Skeletal muscle satellite cell (primary cell): ENCODE results near the gene ASB16.

ENCODE experiments used
- H3K27me3 ChIP-seq: 2 replicates; pipeline ENCODE4 v1.7.0; 2013; ENCODE audit warnings: low read length; ENCODE audit not compliant: control insufficient read depth, insufficient read depth
- H3K36me3 ChIP-seq: 2 replicates; pipeline ENCODE4 v1.7.0; 2013; ENCODE audit warnings: mild to moderate bottlenecking, control low read depth, low read length; ENCODE audit not compliant: insufficient read depth
- H3K4me1 ChIP-seq: 2 replicates; pipeline ENCODE4 v1.7.0; 2013; ENCODE audit warnings: low read length; ENCODE audit not compliant: control insufficient read depth, insufficient read depth
- H3K4me2 ChIP-seq: 2 replicates; pipeline ENCODE4 v1.7.0; 2013; ENCODE audit warnings: mild to moderate bottlenecking, low read length
- H3K4me3 ChIP-seq: 2 replicates; pipeline ENCODE4 v1.7.0; 2013; ENCODE audit warnings: low read length
- H3K9ac ChIP-seq: 2 replicates; pipeline ENCODE4 v1.7.0; 2013; ENCODE audit warnings: mild to moderate bottlenecking, low read depth, low read length, moderate library complexity
- H3K9me3 ChIP-seq: replicated peaks from 2 replicates; pipeline ENCODE4 v1.7.0; 2013; ENCODE audit warnings: mild to moderate bottlenecking, control low read depth, low read length

ASB16 gene

DNA sequence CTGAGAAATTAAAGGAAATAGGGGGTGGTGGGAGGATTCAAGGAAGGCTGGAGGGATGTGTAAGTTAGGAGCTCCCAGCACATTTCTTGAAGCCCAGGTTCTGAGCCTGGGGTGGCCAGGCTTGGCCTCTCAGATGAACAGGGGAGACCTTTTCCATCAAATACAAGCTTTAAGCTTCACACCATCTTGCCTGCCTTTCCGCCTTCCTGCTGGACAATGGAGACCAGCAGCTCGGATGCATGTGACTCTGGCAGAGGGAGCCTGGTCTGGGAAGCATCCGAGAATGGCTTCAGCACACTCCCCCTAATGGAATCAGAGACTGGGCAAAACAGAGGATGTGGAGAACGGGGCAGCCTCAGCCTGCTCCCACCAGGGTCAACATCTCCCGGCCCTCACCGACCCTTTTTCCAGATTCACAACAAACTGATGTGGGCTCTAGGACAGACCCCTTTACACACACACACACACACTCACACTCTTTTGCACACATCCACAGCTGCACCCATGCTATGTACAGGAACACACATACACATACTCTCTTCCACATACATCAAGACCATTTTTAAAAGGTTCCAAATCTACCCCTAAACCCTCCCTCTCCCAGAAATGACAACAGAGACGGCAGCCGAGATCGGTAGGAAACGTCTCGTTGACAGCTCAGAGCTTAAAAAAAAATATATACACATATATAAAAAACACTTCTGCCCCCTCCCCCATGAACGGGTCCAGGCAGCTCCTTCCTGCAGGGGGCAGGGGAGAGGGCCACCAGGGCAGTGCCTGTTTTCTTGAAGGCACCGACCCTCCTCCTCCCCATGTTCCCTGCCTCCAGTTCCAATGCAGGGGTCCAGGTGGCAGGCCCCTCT lies 35.7 kb downstream of the ASB16 start:
- Histone ChIP-seq H3K4me2 (no peak overlapping the region), H3K9me3 (no peaks in the 10 kb centered on the region), H3K36me3 (peaks cover 46% of the 10 kb centered on the region), H3K4me1 (peaks cover 59% of the 10 kb centered on the region), H3K4me3 (no peak overlapping the region), H3K27me3 (no peaks in the 10 kb centered on the region), H3K9ac (no peak overlapping the region)

DNA sequence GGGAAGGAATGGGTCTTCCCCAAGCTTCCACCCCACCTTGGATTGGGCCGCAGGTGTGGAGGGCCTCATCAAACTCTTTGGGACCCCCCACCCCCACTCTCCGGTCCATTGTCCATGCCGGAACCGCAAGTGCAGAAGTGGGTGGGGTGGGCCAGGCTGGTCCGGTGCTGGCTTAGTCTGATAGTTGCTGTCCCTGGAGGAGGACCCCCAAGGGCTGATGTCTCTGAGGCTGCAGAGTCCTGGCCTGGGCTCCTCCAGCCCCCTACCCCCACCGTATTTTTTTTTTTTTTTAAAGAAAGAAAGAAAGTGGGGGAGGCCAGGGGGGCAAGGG lies 36.3 kb downstream of the ASB16 start:
- H3K9me3 ChIP-seq = no peaks in the 10 kb centered on the region
- H3K27me3 ChIP-seq = no peaks in the 10 kb centered on the region
- H3K36me3 ChIP-seq = peaks cover 52% of the 10 kb centered on the region
- no peak overlapping the region for H3K4me3 ChIP-seq
- peaks cover 60% of the 10 kb centered on the region for H3K4me1 ChIP-seq
- no peak overlapping the region for H3K4me2 ChIP-seq
- no peak overlapping the region for H3K9ac ChIP-seq

DNA sequence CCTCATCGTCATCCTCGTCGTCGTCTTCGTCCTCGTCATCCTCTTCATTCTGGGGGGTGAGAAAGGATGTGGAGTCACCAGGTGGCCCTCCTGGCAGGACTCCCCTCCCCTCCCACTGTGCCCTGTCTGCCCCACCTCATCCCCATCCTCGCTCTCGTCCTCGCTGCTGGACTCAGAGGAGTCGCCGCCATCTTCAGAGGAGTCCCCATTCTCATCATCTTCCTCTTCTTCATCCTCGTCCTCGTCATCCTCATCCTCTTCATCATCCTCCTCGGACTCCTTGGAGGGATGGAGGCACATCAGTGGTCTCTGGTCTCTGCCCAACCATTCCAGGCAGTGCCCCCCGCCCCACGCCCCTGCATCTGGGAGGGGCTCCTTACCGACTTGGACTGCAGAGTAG lies 36.8 kb downstream of the ASB16 start:
- no peaks in the 10 kb centered on the region for H3K9me3 ChIP-seq
- no peak overlapping the region for H3K9ac ChIP-seq
- peaks cover 60% of the 10 kb centered on the region for H3K4me1 ChIP-seq
- no peaks in the 10 kb centered on the region for H3K27me3 ChIP-seq
- H3K4me3 ChIP-seq = no peak overlapping the region
- H3K36me3 ChIP-seq = peaks cover 52% of the 10 kb centered on the region
- H3K4me2 ChIP-seq = no peak overlapping the region

DNA sequence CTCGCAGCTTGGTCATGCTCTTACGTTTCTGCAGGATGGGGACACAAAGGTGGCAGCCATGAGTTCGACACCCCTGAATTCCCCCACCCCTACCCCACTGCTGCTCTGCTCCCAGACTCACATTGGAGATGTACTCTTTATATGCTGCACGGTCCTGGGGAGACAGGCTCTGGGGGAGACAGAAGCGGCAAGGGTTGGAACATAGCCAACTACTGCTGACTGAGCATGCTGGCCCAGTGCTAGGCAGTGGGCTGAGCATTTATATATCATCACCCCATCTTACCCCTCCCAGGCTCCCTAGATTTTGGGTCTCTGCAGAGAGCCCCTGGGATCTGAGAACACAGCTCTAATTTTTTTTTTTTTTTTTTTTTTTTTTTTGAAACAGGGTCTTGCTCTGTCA lies 37.2 kb downstream of the ASB16 start:
- H3K9ac ChIP-seq = no peak overlapping the region
- H3K27me3 ChIP-seq = no peaks in the 10 kb centered on the region
- no peak overlapping the region for H3K4me3 ChIP-seq
- H3K9me3 ChIP-seq = no peaks in the 10 kb centered on the region
- H3K36me3 ChIP-seq = peaks cover 52% of the 10 kb centered on the region
- no peak overlapping the region for H3K4me2 ChIP-seq
- peaks cover 56% of the 10 kb centered on the region for H3K4me1 ChIP-seq

DNA sequence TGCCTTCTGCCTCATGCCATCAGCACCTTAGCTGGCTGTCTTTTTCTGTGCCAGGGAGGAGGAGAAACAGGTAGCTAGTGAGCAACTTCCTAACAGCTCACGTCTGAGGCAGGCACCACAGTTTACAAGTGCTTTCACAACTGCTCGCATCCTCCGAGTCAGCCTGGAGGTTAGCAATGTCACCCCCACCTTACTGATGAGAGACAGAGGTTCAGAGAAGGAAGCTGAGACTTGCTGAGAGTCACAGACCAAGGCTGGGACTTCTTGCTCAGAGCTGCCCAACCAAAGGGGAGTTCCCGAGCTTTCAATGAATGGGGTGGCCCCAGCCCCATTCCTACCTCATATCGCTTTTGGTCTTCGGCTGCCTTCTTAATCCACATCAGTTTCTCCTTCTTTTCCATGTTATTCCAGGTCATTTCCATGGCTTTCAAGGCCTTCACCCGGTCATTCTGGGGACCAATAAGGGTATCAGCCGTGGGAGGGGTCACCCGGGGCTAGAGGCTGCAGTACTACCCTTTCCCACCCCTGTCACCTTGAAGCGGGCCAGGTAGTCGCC lies 39.4 kb downstream of the ASB16 start:
- Histone ChIP-seq H3K9ac (peak overlapping the region; percentile 43), H3K4me1 (peaks cover 37% of the 10 kb centered on the region), H3K4me3 (no peak overlapping the region), H3K36me3 (peaks cover 71% of the 10 kb centered on the region), H3K9me3 (no peaks in the 10 kb centered on the region), H3K4me2 (peak overlapping the region; percentile 53), H3K27me3 (no peaks in the 10 kb centered on the region)

DNA sequence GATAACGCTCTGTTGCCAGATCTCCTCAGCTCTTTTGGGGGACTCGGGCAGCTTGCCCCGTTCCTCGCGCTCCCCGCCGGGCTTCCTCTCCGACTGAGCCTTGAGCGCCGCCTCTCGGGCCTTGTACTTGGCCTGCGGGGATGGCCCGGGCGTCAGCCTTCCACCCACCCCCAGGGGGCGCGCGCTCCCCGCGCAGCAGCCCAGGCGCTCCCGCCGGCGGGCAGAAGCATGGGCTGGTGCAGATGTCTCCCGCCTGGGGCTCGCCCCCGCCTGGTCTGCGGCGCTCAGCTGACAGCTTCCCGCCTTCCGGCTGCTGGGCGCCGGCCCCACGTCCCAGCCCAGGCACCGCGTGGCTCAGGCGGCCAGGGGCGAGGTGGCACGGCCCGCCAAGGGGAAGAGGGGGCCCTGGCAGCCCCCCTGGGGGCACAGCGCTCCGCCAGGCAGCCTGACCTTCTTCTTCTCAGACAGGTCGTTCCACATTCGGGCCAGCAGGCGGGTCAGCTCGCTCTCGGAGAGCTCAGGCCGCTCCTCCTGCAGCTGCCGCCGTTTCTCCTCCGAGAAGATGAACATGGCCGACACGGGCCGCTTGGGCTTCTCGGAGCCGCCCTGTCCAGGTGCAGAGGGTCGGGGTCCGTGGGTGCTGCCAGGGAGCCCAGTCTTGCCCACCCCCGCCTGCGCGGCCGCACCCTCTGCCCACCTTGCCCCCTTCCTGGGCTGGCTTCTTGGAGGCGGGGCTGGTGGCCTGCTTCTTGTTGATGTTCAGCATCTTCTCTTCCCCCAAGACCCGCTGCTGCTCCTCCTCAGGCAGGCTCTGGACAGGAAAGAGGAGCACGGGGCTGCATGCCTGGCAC lies 40.1 kb downstream of the ASB16 start:
- Histone ChIP-seq H3K4me2 (peak overlapping the region; percentile 53), H3K27me3 (no peaks in the 10 kb centered on the region), H3K9ac (peak overlapping the region; percentile 43), H3K9me3 (no peaks in the 10 kb centered on the region), H3K36me3 (peaks cover 78% of the 10 kb centered on the region), H3K4me3 (no peak overlapping the region), H3K4me1 (peaks cover 35% of the 10 kb centered on the region)

DNA sequence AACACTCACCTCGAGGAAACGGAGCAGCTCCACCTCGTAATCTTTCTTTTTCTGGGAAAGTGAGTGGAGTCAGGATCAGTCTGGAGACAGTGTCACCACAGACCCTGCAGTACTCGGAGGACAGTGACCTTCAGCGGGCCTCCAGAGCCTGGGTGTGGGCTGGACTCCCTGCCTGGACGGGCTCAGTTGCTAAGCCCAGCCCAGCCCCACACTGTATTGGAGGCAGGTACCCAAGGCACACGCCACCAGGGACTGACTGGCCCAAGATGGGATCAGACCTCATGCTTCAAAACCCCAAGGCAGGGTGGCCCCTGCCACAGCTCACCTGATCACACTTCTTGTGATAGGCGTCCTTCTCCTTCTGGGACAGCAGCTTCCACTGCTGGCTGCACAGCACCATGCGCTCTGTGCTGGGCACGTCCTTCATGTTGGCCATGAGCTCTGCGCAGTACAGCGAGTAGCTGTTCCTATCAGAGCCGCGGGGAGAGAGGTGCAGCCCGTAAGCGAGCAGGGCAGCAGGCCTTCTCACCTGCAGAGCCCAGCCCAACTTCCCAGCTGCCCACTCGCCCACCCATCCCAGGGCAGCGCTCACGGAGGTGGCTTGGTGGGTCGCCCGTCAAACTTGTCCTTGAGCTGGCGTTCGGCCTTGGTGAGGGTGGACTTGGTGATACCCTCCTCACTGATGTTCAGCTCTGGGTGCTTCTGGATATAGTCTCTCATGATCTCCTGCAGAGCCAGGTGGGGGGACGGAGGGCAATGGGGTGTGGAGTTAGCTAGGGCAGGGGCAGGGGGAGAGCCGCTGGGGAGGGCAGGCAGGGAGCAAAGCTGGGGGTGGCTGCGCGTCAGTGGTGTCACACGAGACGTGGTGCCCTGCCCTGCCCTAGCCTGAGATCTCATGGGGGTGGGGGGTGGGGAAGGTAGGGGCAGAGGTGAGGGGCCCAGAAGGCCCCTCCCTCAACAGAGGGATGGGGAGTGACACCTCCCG lies 41.1 kb downstream of the ASB16 start:
- Histone ChIP-seq H3K4me2 (no peak overlapping the region), H3K4me3 (no peak overlapping the region), H3K9ac (no peak overlapping the region), H3K36me3 (peaks cover 82% of the 10 kb centered on the region), H3K27me3 (no peaks in the 10 kb centered on the region), H3K4me1 (peaks cover 35% of the 10 kb centered on the region), H3K9me3 (no peaks in the 10 kb centered on the region)

DNA sequence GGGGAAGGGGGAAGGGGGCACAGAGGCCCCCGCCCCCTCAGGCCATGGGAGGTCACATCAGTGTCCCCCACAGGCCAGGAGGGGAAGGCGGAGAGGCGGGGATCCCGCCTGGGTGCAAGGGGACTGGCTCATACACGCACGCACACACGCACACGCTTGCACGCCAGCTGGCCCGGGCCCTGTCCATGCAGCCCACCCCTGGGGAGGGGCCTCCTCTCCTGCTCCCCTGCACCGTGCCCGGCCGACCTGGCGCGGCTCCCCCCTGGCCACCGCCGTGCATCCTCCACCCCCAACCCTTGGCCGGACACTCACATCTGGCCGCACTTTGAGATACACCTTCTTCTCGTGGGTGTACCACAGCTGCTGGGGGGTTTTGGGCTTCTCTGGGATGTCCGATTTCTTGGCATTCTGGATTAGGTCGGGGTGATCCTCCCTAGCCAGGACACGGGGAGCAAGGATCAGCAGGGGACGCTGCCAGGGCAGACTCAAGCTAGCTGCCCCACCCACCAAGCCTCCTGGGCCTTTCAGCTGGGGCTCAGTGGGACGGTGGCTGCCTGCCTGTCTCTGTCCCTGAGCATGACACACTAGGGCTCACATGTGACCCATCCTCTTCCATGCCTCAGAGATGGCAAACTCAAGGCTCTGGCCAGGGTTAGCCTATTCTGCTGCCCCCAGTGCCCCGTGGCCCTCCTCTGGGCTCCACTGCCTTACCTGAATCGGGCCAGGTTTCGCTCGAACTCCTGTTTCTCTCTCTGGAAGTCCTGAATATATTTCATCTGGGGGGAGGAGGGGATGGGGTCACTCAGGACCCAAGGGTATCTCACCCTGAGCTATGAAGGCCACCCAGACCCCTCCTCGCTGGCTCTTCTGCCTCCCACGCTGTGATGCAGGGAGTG lies 42.3 kb downstream of the ASB16 start:
- H3K4me1 ChIP-seq = peaks cover 46% of the 10 kb centered on the region
- H3K36me3 ChIP-seq = peaks cover 80% of the 10 kb centered on the region
- H3K4me2 ChIP-seq = no peak overlapping the region
- no peak overlapping the region for H3K4me3 ChIP-seq
- no peak overlapping the region for H3K9ac ChIP-seq
- H3K9me3 ChIP-seq = no peaks in the 10 kb centered on the region
- no peaks in the 10 kb centered on the region for H3K27me3 ChIP-seq

DNA sequence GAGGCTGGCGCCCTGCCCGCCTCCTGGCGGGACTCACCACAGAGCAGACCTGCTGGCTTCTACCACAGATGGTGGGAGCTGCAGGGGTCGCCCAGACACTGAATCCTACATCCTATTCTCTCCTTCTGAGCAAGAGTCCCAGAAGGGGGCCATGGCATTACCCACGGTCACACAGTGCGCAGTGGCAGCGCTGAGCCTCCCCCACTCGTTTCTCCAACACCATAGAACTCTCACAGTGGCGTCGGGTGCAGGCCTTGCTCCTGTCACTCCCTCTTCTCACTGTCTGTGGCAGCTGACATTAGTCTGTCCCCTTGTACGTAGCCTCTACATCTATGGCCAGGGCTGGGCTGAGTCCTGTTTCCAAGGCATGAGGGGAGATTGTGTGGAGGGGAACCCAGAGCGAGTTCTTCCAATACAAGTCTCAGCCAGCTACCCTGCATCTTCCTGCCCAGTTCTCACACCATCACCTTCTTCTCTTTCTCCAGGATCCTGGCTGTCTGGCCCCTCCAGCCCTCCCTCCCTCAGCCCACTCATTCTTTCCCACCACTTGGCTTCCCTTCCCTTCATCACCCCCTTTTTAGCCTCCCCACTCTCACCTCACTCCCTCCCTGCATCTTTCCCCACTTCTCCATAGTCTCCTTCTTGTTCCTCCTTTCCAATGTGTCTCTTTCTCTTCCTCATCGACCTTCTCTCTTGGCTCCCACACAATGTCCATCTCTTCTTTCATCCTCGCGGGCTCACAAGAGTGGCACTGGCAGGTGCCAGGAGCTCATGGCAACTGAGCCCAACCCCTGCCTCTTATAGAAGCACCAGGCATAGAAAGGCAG lies 43.1 kb downstream of the ASB16 start:
- no peaks in the 10 kb centered on the region for H3K9me3 ChIP-seq
- H3K9ac ChIP-seq = no peak overlapping the region
- no peaks in the 10 kb centered on the region for H3K27me3 ChIP-seq
- peaks cover 42% of the 10 kb centered on the region for H3K4me1 ChIP-seq
- no peak overlapping the region for H3K4me2 ChIP-seq
- H3K36me3 ChIP-seq = peaks cover 72% of the 10 kb centered on the region
- H3K4me3 ChIP-seq = no peak overlapping the region

DNA sequence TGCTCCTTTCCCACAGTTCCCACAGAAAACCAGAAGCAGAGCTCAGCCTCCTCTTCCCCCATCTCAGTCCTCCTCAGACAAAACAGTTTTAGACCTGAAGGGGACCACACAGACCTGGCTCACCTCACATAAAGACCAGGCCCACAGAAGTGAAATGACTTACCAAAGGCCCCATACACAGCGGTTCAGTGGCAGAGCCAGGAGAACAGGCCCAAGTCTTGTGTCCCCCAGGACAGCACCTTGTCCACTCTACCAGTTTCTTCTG lies 43.7 kb downstream of the ASB16 start:
- Histone ChIP-seq H3K9me3 (no peaks in the 10 kb centered on the region), H3K4me1 (peaks cover 36% of the 10 kb centered on the region), H3K9ac (no peak overlapping the region), H3K36me3 (peaks cover 67% of the 10 kb centered on the region), H3K27me3 (no peaks in the 10 kb centered on the region), H3K4me3 (no peak overlapping the region), H3K4me2 (no peak overlapping the region)
